HG03521 (cell line): Measurements from ENCODE around the gene C1QB.

ENCODE experiments used
- ATAC-seq: cut with Tn5 transposase; IDR thresholded peaks from one replicate; pipeline ENCODE4 v1.9.1; 2021; ENCODE audit warnings: mild to moderate bottlenecking, moderate library complexity; ENCODE audit not compliant: unreplicated experiment

The C1QB gene

GRCh38 chr1:22652881-22653316 lies at the start of gene C1QB:
C1QB (plus strand) TSS chr1:22653236; CDS start chr1:22659463, 6,227 bp downstream.
- no peak for ATAC-seq

- ATAC-seq: no peak
Measured at GRCh38 chr1:22606161-22606560, 46.9 kb upstream of the C1QB start.

GRCh38 chr1:22607154-22607553 lies 45.9 kb upstream of the C1QB start:
- ATAC-seq: no peak

- no peak for ATAC-seq
Measured at GRCh38 chr1:22608361-22608760, 44.7 kb upstream of the C1QB start.

GRCh38 chr1:22609291-22609690 lies 43.7 kb upstream of the C1QB start:
- no peak for ATAC-seq

- ATAC-seq: no peak
Measured at GRCh38 chr1:22611530-22611947, 41.5 kb upstream of the C1QB start.

- ATAC-seq: no peak
Measured at GRCh38 chr1:22612671-22613571, 40.1 kb upstream of the C1QB start.

- ATAC-seq: no peak
Measured at GRCh38 chr1:22613572-22613918, 39.5 kb upstream of the C1QB start.

- no peak for ATAC-seq
Measured at GRCh38 chr1:22613951-22614350, 39.1 kb upstream of the C1QB start.

- ATAC-seq: no peak
Measured at GRCh38 chr1:22615886-22616285, 37.1 kb upstream of the C1QB start.

GRCh38 chr1:22616571-22616970 lies 36.5 kb upstream of the C1QB start:
- no peak for ATAC-seq

GRCh38 chr1:22618056-22618455 lies 35.0 kb upstream of the C1QB start:
- no peak for ATAC-seq

GRCh38 chr1:22619252-22619651 lies 33.8 kb upstream of the C1QB start:
- no peak for ATAC-seq

GRCh38 chr1:22619798-22620197 lies 33.2 kb upstream of the C1QB start:
- ATAC-seq: no peak

GRCh38 chr1:22621761-22622160 lies 31.3 kb upstream of the C1QB start:
- ATAC-seq: no peak

- ATAC-seq: no peak
Measured at GRCh38 chr1:22625262-22625925, 27.6 kb upstream of the C1QB start.

- ATAC-seq: no peak
Measured at GRCh38 chr1:22626237-22627157, 26.5 kb upstream of the C1QB start.

GRCh38 chr1:22627331-22627730 lies 25.7 kb upstream of the C1QB start:
- no peak for ATAC-seq

GRCh38 chr1:22628698-22629444 lies 24.2 kb upstream of the C1QB start:
- ATAC-seq: no peak

- ATAC-seq: no peak
Measured at GRCh38 chr1:22629886-22630285, 23.1 kb upstream of the C1QB start.
